MM.1S (cell line): ENCODE measurements around the gene RTN4RL1.

Source experiments
- CTCF ChIP-seq: fragments of 300-600 bp; sonication (generic); IDR thresholded peaks from 2 replicates; pipeline ENCODE4 v1.5.1; 2016; ENCODE audit warnings: antibody characterized with exemption, low read length, mixed read lengths
- EZH2 ChIP-seq: fragments of 300-600 bp; sonication (generic); optimal IDR thresholded peaks from 2 replicates; pipeline ENCODE3; 2017; ENCODE audit warnings: low read depth, mild to moderate bottlenecking, antibody characterized with exemption, low read length, mixed read lengths
- EZH2phosphoT487 ChIP-seq: fragments of 300-600 bp; sonication (generic); IDR thresholded peaks from 2 replicates; pipeline ENCODE4 v1.6.1; 2018; ENCODE audit warnings: antibody characterized with exemption, low read length

GRCh38 chr17:1965556-1966273 is 59.4 kb downstream of the RTN4RL1 start:
- TF ChIP-seq EZH2 (no peak), CTCF (no peak), EZH2phosphoT487 (no peak)
